CD14-positive monocyte (primary cell): ENCODE results near the gene LFNG. TPM values are rescaled to one million over a fixed set of nuclear protein-coding genes. Genes with fewer than 3 reads are reported as not detected.

Experiments
- DNase-seq, 3 donors: peaks; one replicate each; pipeline ENCODE4 v3.0.0-alpha.2; 2011 to 2022
- H2AFZ ChIP-seq: 2 replicates; pipeline ENCODE4 v1.6.0; 2012; ENCODE audit warnings: mild to moderate bottlenecking, low read depth, low read length, inconsistent platforms; ENCODE audit not compliant: insufficient read depth, poor library complexity, severe bottlenecking
- H3K27ac ChIP-seq, 2 donors: 1 replicate in 1 of 2; 2 replicates in 1 of 2; pipeline ENCODE4 v1.5.1; 2012 to 2013; ENCODE audit warnings: low read length in 2 of 2, control low read depth in 1 of 2, inconsistent platforms in 1 of 2, low read depth in 1 of 2, mild to moderate bottlenecking in 1 of 2
- H3K27me3 ChIP-seq, 2 donors: one replicate each; pipeline versions ENCODE4 v1.6.0 to v1.6.1; 2011 to 2013; ENCODE audit warnings: low read length in 2 of 2; ENCODE audit not compliant: control insufficient read depth in 2 of 2, insufficient read depth in 2 of 2
- H3K36me3 ChIP-seq, 2 donors: replicated peaks in 1 of 2; 1 replicate in 1 of 2; 2 replicates in 1 of 2; pipeline versions ENCODE4 v1.5.1 to v1.6.1; 2012 to 2013; ENCODE audit warnings: low read length in 2 of 2, control low read depth in 1 of 2, inconsistent platforms in 1 of 2, mild to moderate bottlenecking in 1 of 2; ENCODE audit not compliant: insufficient read depth in 2 of 2, control insufficient read depth in 1 of 2
- H3K4me1 ChIP-seq, 2 donors: 1 replicate in 1 of 2; 2 replicates in 1 of 2; pipeline versions ENCODE4 v1.5.1 to v1.6.1; 2012 to 2013; ENCODE audit warnings: low read length in 2 of 2, control low read depth in 1 of 2, inconsistent platforms in 1 of 2, mild to moderate bottlenecking in 1 of 2, moderate library complexity in 1 of 2; ENCODE audit not compliant: insufficient read depth in 2 of 2, control insufficient read depth in 1 of 2
- H3K4me2 ChIP-seq: replicated peaks from 2 replicates; pipeline ENCODE3; 2012; ENCODE audit warnings: low read length, moderate library complexity, mild to moderate bottlenecking; ENCODE audit not compliant: poor library complexity, severe bottlenecking; ENCODE audit errors: extremely low read depth
- H3K4me3 ChIP-seq, 3 experiments: fragments of 200-600 bp in 1 of 3; sonication (generic) in 1 of 3; replicated peaks in 1 of 3; 1 replicate in 2 of 3; 2 replicates in 1 of 3; pipeline ENCODE4 v1.5.1; 2011 to 2013; ENCODE audit warnings: low read length in 3 of 3, mild to moderate bottlenecking in 3 of 3, control low read depth in 2 of 3, low read depth in 2 of 3, inconsistent platforms in 1 of 3, moderate library complexity in 1 of 3
- H3K79me2 ChIP-seq: 2 replicates; pipeline ENCODE4 v1.6.0; 2012; ENCODE audit warnings: mild to moderate bottlenecking, control low read depth, inconsistent platforms, low read length, moderate library complexity; ENCODE audit not compliant: insufficient read depth
- H3K9ac ChIP-seq: 2 replicates; pipeline ENCODE4 v1.6.0; 2017; ENCODE audit warnings: low read length, mild to moderate bottlenecking; ENCODE audit not compliant: insufficient read depth, poor library complexity, severe bottlenecking
- H3K9me3 ChIP-seq, 2 donors: replicated peaks in 1 of 2; 1 replicate in 1 of 2; 2 replicates in 1 of 2; pipeline versions ENCODE4 v1.5.1 to v1.6.1; 2012 to 2013; ENCODE audit warnings: low read length in 2 of 2, control low read depth in 1 of 2; ENCODE audit not compliant: control insufficient read depth in 1 of 2, insufficient read depth in 1 of 2
- H4K20me1 ChIP-seq: 2 replicates; pipeline ENCODE4 v1.6.0; 2012; ENCODE audit warnings: mild to moderate bottlenecking, low read length, control low read depth, moderate library complexity; ENCODE audit not compliant: insufficient read depth
- H3K27ac Mint-ChIP-seq, 7 donors: one replicate each; pipeline ENCODE4 v1.8.0; 2020; ENCODE audit warnings: mild to moderate bottlenecking in 7 of 7, mixed read lengths in 7 of 7, moderate library complexity in 6 of 7, inconsistent platforms in 2 of 7
- H3K27me3 Mint-ChIP-seq, 3 donors: one replicate each; pipeline ENCODE4 v1.8.0; 2021 to 2022; ENCODE audit warnings: low read depth in 3 of 3, mild to moderate bottlenecking in 3 of 3, mixed read lengths in 3 of 3, moderate library complexity in 3 of 3, inconsistent platforms in 1 of 3
- H3K36me3 Mint-ChIP-seq, 2 donors: one replicate each; pipeline ENCODE4 v1.8.0; 2020; ENCODE audit warnings: mixed read lengths in 2 of 2, inconsistent platforms in 1 of 2, mild to moderate bottlenecking in 1 of 2
- H3K4me1 Mint-ChIP-seq: one replicate; pipeline ENCODE4 v1.8.0; 2020; ENCODE audit warnings: mild to moderate bottlenecking, mixed read lengths
- H3K4me3 Mint-ChIP-seq, 2 donors: one replicate each; pipeline ENCODE4 v1.8.0; 2020; ENCODE audit warnings: mild to moderate bottlenecking in 2 of 2, mixed read lengths in 2 of 2, moderate library complexity in 1 of 2
- H3K9me3 Mint-ChIP-seq, 7 donors: one replicate each; pipeline ENCODE4 v1.8.0; 2020 to 2022; ENCODE audit warnings: mixed read lengths in 7 of 7, mild to moderate bottlenecking in 6 of 7, moderate library complexity in 6 of 7, inconsistent platforms in 2 of 7
- WGBS: methylation state at CpG from one replicate; pipeline ENCODE4 v1.1.5; 2013; ENCODE audit warnings: missing lambda C conversion rate; ENCODE audit not compliant: insufficient coverage; 5-methylcytosine and 5-hydroxymethylcytosine counted together
- intact Hi-C, 2 donors: fragments of 100-400 bp; cut with micrococcal nuclease; formaldehyde crosslinking; loops; one replicate each; pipeline versions ENCODE4 v1.15.0 to v1.15.1; 2023
- polyA plus RNA-seq, 3 donors: library from polyadenylated mRNA; depleted of rRNA in 1 of 3; unstranded in 2 of 3; stranded (reverse) in 1 of 3; fragments of 300-500 nt in 2 of 3; fragments of >200 nt in 1 of 3; fragmentation: Illumina TruSeq in 2 of 3; gene quantifications; 1 replicate in 2 of 3; 2 replicates in 1 of 3; pipeline ENCODE4 v1.2.3, GENCODE V29; 2012 to 2021
- TF ChIP-seq, protein P1 (sequence below): fragments of 200-600 bp; IDR thresholded peaks from one replicate; pipeline ENCODE4 v1.8.0; 2022; ENCODE audit warnings: antibody characterized with exemption, mild to moderate bottlenecking

The LFNG gene
- polyA plus RNA-seq, 3 donors: 1.9 to 121 (median 2.2) TPM

GRCh38 chr7:2521341-2521745 is 1.8 kb downstream of the LFNG start:
- Histone ChIP-seq H3K27me3 (no peaks in the 10 kb centered on the region), H3K27ac (peak overlapping the region; percentile 79 to 100), H4K20me1 (peaks cover 64% of the 10 kb centered on the region), H3K4me1 (peaks cover 54 to 63% of the 10 kb centered on the region in 2 donors), H3K79me2 (peaks cover 65% of the 10 kb centered on the region), H3K9me3 (no peaks in the 10 kb centered on the region), H3K36me3 (peaks cover 28 to 44% of the 10 kb centered on the region in 2 donors), H3K4me3 (peak overlapping the region; percentile 93 to 100 (median 94)), H2AFZ (no peak overlapping the region), H3K4me2 (peak overlapping the region; percentile 97), H3K9ac (peak overlapping the region; percentile 89)
- H3K4me1 Mint-ChIP-seq: peaks cover 56% of the 10 kb centered on the region
- TF ChIP-seq, protein P1, sequence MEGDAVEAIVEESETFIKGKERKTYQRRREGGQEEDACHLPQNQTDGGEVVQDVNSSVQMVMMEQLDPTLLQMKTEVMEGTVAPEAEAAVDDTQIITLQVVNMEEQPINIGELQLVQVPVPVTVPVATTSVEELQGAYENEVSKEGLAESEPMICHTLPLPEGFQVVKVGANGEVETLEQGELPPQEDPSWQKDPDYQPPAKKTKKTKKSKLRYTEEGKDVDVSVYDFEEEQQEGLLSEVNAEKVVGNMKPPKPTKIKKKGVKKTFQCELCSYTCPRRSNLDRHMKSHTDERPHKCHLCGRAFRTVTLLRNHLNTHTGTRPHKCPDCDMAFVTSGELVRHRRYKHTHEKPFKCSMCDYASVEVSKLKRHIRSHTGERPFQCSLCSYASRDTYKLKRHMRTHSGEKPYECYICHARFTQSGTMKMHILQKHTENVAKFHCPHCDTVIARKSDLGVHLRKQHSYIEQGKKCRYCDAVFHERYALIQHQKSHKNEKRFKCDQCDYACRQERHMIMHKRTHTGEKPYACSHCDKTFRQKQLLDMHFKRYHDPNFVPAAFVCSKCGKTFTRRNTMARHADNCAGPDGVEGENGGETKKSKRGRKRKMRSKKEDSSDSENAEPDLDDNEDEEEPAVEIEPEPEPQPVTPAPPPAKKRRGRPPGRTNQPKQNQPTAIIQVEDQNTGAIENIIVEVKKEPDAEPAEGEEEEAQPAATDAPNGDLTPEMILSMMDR: no peak
- 20% methylated on average over 21 of the region's 21 CpGs for WGBS
- H3K27me3 Mint-ChIP-seq: peaks cover 0 to 4% (median 3%) of the 10 kb centered on the region in 3 donors
- H3K36me3 Mint-ChIP-seq: peaks cover 27 to 41% of the 10 kb centered on the region in 2 donors
- intact Hi-C loops: loop anchor here (5.0 to 10.0 kb wide), 4 partner anchors 36 to 987 kb away; partner anchors contain the start of genes BRAT1 (in 2 of the 2), IQCE (in 2 of the 2), TTYH3 (in 2 of the 2) and GRIFIN (in 1 of the 2)
- H3K27ac Mint-ChIP-seq: peak overlapping the region; percentile 91 to 95 (median 93)
- peak in 1 of 3 donors; percentile 27 for DNase-seq
- H3K9me3 Mint-ChIP-seq: peaks cover 0 to 2% (median 0%) of the 10 kb centered on the region in 7 donors
- H3K4me3 Mint-ChIP-seq: peak overlapping the region; percentile 98 to 99

- DNase-seq: peak; percentile 78 to 92 (median 82)
- Histone ChIP-seq H3K27ac (peak overlapping the region; percentile 79 to 100), H3K79me2 (peaks cover 72% of the 10 kb centered on the region), H3K4me1 (peaks cover 62 to 67% of the 10 kb centered on the region in 2 donors), H3K9me3 (no peaks in the 10 kb centered on the region), H4K20me1 (peaks cover 71% of the 10 kb centered on the region), H3K9ac (peak overlapping the region; percentile 89), H3K4me3 (peak overlapping the region; percentile 93 to 100 (median 94)), H3K27me3 (no peaks in the 10 kb centered on the region), H3K36me3 (peaks cover 36 to 51% of the 10 kb centered on the region in 2 donors), H3K4me2 (peak overlapping the region; percentile 97), H2AFZ (no peak overlapping the region)
- Mint-ChIP-seq H3K4me3 (peak overlapping the region; percentile 98 to 99), H3K9me3 (peaks cover 0 to 2% (median 0%) of the 10 kb centered on the region in 7 donors), H3K4me1 (peaks cover 63% of the 10 kb centered on the region), H3K27ac (peak overlapping the region; percentile 91 to 95 (median 93)), H3K27me3 (peaks cover 0 to 4% (median 3%) of the 10 kb centered on the region in 3 donors), H3K36me3 (peaks cover 33 to 48% of the 10 kb centered on the region in 2 donors)
- intact Hi-C loops: loop anchor here (5.0 to 10.0 kb wide), 4 partner anchors 35 to 987 kb away; partner anchors contain the start of genes BRAT1 (in 2 of the 2), IQCE (in 2 of the 2), TTYH3 (in 2 of the 2) and GRIFIN (in 1 of the 2)
- WGBS: 1% methylated on average over 10 of the region's 17 CpGs
- TF ChIP-seq, protein P1: no peak
Measured at GRCh38 chr7:2521952-2522591, 2.5 kb downstream of the LFNG start.
